ENCODE results near the gene ACOT12. TPM values are rescaled to one million over a fixed set of nuclear protein-coding genes. Genes with fewer than 3 reads are reported as not detected.
"Not testable (repeated sequence)": the region's sequence is repeated elsewhere in the genome, so short reads cannot be mapped to it uniquely, and the experiment has no call there.

The ACOT12 gene
- polyA plus RNA-seq, 1 experiment, result 0.18 TPM

GRCh38 chr5:81409361-81409760, 15.4 kb upstream of the ACOT12 start:
- Histone ChIP-seq H3K4me3 (ENCODE audit: low read depth, low read length) (no peak overlapping the region), H3K27me3 (ENCODE audit: control insufficient read depth, insufficient read depth, low read length) (no peaks in the 10 kb centered on the region), H3K36me3 (ENCODE audit: control insufficient read depth, insufficient read depth, low read length) (no peaks in the 10 kb centered on the region)
- TF ChIP-seq CTCF (IDR thresholded peaks at IDR 0.05; ENCODE audit: insufficient read depth, low read depth, low read length), result no peak
- DNase-seq (ENCODE audit: low read depth), result no peak
- ChIA-PET CTCF (no interaction called here), POLR2A (no interaction called here)

- H3K27me3 ChIP-seq (ENCODE audit: control insufficient read depth, insufficient read depth, low read length), result no peaks in the 10 kb centered on the region
- no peak for TF ChIP-seq CTCF (IDR thresholded peaks at IDR 0.05; ENCODE audit: insufficient read depth, low read depth, low read length)
- ChIA-PET CTCF (interaction anchor here (1.0 kb wide), 1 partner anchor 9 kb away, joined by 4 read pairs; no protein-coding TSS in a partner anchor), POLR2A (no interaction called here)
- H3K4me3 ChIP-seq (ENCODE audit: low read depth, low read length), result no peak overlapping the region
- no peaks in the 10 kb centered on the region for H3K36me3 ChIP-seq (ENCODE audit: control insufficient read depth, insufficient read depth, low read length)
- no peak for DNase-seq (ENCODE audit: low read depth)
Observed at GRCh38 chr5:81408496-81408895, 14.6 kb upstream of the ACOT12 start.

- H3K36me3 ChIP-seq (ENCODE audit: control insufficient read depth, insufficient read depth, low read length); H3K27me3 ChIP-seq (ENCODE audit: control insufficient read depth, insufficient read depth, low read length); H3K4me3 ChIP-seq (ENCODE audit: low read depth, low read length); DNase-seq (ENCODE audit: low read depth); POLR2A ChIA-PET: not testable (repeated sequence)
- CTCF ChIA-PET, result interaction anchor here (0.9 to 1.0 kb wide), 2 partner anchors 8 to 13 kb away, joined by 3 to 4 read pairs; no protein-coding TSS in a partner anchor
Observed at GRCh38 chr5:81407811-81408210, 13.9 kb upstream of the ACOT12 start.

GRCh38 chr5:81405126-81405891, 11.4 kb upstream of the ACOT12 start:
- no peak for TF ChIP-seq CTCF (IDR thresholded peaks at IDR 0.05; ENCODE audit: insufficient read depth, low read depth, low read length)
- Histone ChIP-seq H3K4me3 (ENCODE audit: low read depth, low read length) (no peak overlapping the region), H3K27me3 (ENCODE audit: control insufficient read depth, insufficient read depth, low read length) (no peaks in the 10 kb centered on the region), H3K36me3 (ENCODE audit: control insufficient read depth, insufficient read depth, low read length) (no peaks in the 10 kb centered on the region)
- ChIA-PET CTCF (no interaction called here), POLR2A (no interaction called here)
- no peak for DNase-seq (ENCODE audit: low read depth)

- TF ChIP-seq CTCF (IDR thresholded peaks at IDR 0.05; ENCODE audit: insufficient read depth, low read depth, low read length), result no peak
- Histone ChIP-seq H3K27me3 (ENCODE audit: control insufficient read depth, insufficient read depth, low read length) (no peaks in the 10 kb centered on the region), H3K36me3 (ENCODE audit: control insufficient read depth, insufficient read depth, low read length) (no peaks in the 10 kb centered on the region), H3K4me3 (ENCODE audit: low read depth, low read length) (no peak overlapping the region)
- CTCF ChIA-PET, result interaction anchor here (1.2 kb wide), 1 partner anchor 24 kb away, joined by 3 read pairs; no protein-coding TSS in a partner anchor
- POLR2A ChIA-PET, result no interaction called here
- no peak for DNase-seq (ENCODE audit: low read depth)
Observed at GRCh38 chr5:81402192-81402930, 8.4 kb upstream of the ACOT12 start.
